Glutamatergic neuron (in vitro differentiated cells): ENCODE data around the gene H6PD. TPM values are rescaled to one million over a fixed set of nuclear protein-coding genes. Genes with fewer than 3 reads are reported as not detected.

ENCODE experiments used
- DNase-seq: peaks from one replicate; pipeline ENCODE4 v3.0.0; 2022
- H3K27ac Mint-ChIP-seq: one replicate; pipeline ENCODE4 v1.8.0; 2020; ENCODE audit warnings: mild to moderate bottlenecking, mixed read lengths, inconsistent platforms; ENCODE audit not compliant: unreplicated experiment
- H3K27me3 Mint-ChIP-seq: one replicate; pipeline ENCODE4 v1.8.0; 2020; ENCODE audit warnings: mild to moderate bottlenecking, moderate library complexity, mixed read lengths, inconsistent platforms; ENCODE audit not compliant: unreplicated experiment
- H3K36me3 Mint-ChIP-seq: one replicate; pipeline ENCODE4 v1.8.0; 2020; ENCODE audit warnings: mild to moderate bottlenecking, mixed read lengths, inconsistent platforms; ENCODE audit not compliant: unreplicated experiment
- H3K4me1 Mint-ChIP-seq: one replicate; pipeline ENCODE4 v1.8.0; 2020; ENCODE audit warnings: mild to moderate bottlenecking, low read depth, mixed read lengths, inconsistent platforms; ENCODE audit not compliant: unreplicated experiment
- H3K4me3 Mint-ChIP-seq: one replicate; pipeline ENCODE4 v1.8.0; 2020; ENCODE audit warnings: mild to moderate bottlenecking, mixed read lengths, inconsistent platforms; ENCODE audit not compliant: unreplicated experiment
- H3K9me3 Mint-ChIP-seq: one replicate; pipeline ENCODE4 v1.8.0; 2020; ENCODE audit warnings: mild to moderate bottlenecking, moderate library complexity, mixed read lengths, inconsistent platforms; ENCODE audit not compliant: unreplicated experiment
- CTCF ChIP-seq: fragments of 200-600 bp; sonication (generic); IDR thresholded peaks from one replicate; pipeline ENCODE4 v1.5.0; 2021; ENCODE audit not compliant: partially characterized antibody, unreplicated experiment
- total RNA-seq: library from RNA; stranded (reverse); fragmentation: NEBNext Ultra II Directional; extraction: Animal tissue kit (Norgen Biotek cat#: 25700); gene quantifications from one replicate; pipeline ENCODE4 v1.2.1, GENCODE V29; 2021; ENCODE audit not compliant: unreplicated experiment

The H6PD gene
- total RNA-seq, 1 donor from 2014 or later, result 5.0 TPM

GRCh38 chr1:9315411-9316079, 81.0 kb downstream of the H6PD start:
- Mint-ChIP-seq H3K4me3 (no peak overlapping the region), H3K27me3 (peaks cover 9% of the 10 kb centered on the region), H3K27ac (no peak overlapping the region), H3K4me1 (peaks cover 50% of the 10 kb centered on the region), H3K36me3 (no peaks in the 10 kb centered on the region), H3K9me3 (peaks cover 7% of the 10 kb centered on the region)
- TF ChIP-seq CTCF, result no peak
- DNase-seq, result no peak

GRCh38 chr1:9316080-9316444, 81.5 kb downstream of the H6PD start:
- DNase-seq, result no peak
- H3K9me3 Mint-ChIP-seq, result peaks cover 6% of the 10 kb centered on the region
- no peak for TF ChIP-seq CTCF
- H3K4me1 Mint-ChIP-seq, result peaks cover 51% of the 10 kb centered on the region
- H3K36me3 Mint-ChIP-seq, result no peaks in the 10 kb centered on the region
- H3K27ac Mint-ChIP-seq, result no peak overlapping the region
- H3K27me3 Mint-ChIP-seq, result peaks cover 11% of the 10 kb centered on the region
- H3K4me3 Mint-ChIP-seq, result no peak overlapping the region

- H3K4me3 Mint-ChIP-seq, result no peak overlapping the region
- TF ChIP-seq CTCF, result no peak
- H3K27ac Mint-ChIP-seq, result no peak overlapping the region
- no peak for DNase-seq
- H3K9me3 Mint-ChIP-seq, result peaks cover 6% of the 10 kb centered on the region
- H3K27me3 Mint-ChIP-seq, result peaks cover 12% of the 10 kb centered on the region
- peaks cover 51% of the 10 kb centered on the region for H3K4me1 Mint-ChIP-seq
- H3K36me3 Mint-ChIP-seq, result no peaks in the 10 kb centered on the region
Measured at GRCh38 chr1:9316512-9316911, 81.9 kb downstream of the H6PD start.

GRCh38 chr1:9317072-9317471, 82.5 kb downstream of the H6PD start:
- no peak overlapping the region for H3K27ac Mint-ChIP-seq
- TF ChIP-seq CTCF, result no peak
- H3K27me3 Mint-ChIP-seq, result peaks cover 12% of the 10 kb centered on the region
- H3K36me3 Mint-ChIP-seq, result no peaks in the 10 kb centered on the region
- peaks cover 6% of the 10 kb centered on the region for H3K9me3 Mint-ChIP-seq
- no peak overlapping the region for H3K4me3 Mint-ChIP-seq
- peaks cover 52% of the 10 kb centered on the region for H3K4me1 Mint-ChIP-seq
- DNase-seq, result no peak

- Mint-ChIP-seq H3K27ac (peak overlapping the region; percentile 52), H3K4me1 (peaks cover 53% of the 10 kb centered on the region), H3K27me3 (peaks cover 11% of the 10 kb centered on the region), H3K9me3 (peaks cover 8% of the 10 kb centered on the region), H3K4me3 (no peak overlapping the region), H3K36me3 (no peaks in the 10 kb centered on the region)
- no peak for TF ChIP-seq CTCF
- DNase-seq, result no peak
Measured at GRCh38 chr1:9317591-9318417, 83.2 kb downstream of the H6PD start.
